CD4-positive, alpha-beta T cell (primary cell): ENCODE measurements around the gene SH3GL2. TPM values are rescaled to one million over a fixed set of nuclear protein-coding genes. Genes with fewer than 3 reads are reported as not detected.

Experiments used
- ATAC-seq: fragments of 200-7000 bp; cut with Tn5 transposase; one replicate; pipeline ENCODE4 v1.10.0; 2022; ENCODE audit warnings: mild to moderate bottlenecking; ENCODE audit not compliant: poor library complexity
- CTCF ChIA-PET: fragments of 350-600 bp; sonication (Branson Sonifier 250); formaldehyde crosslinking; loops from one replicate; lab custom pipeline; 2021; ENCODE audit warnings: antibody characterized with exemption, inconsistent platforms; lab: Charles Lee
- POLR2A ChIA-PET: fragments of 350-600 bp; sonication (Branson Sonifier 250); formaldehyde crosslinking; loops from one replicate; lab custom pipeline; 2021; ENCODE audit warnings: antibody characterized with exemption, inconsistent platforms; lab: Charles Lee
- DNase-seq, 14 experiments: peaks; one replicate each; pipeline ENCODE4 v3.0.0-alpha.2; 2013 to 2020; ENCODE audit warnings: mixed read lengths in 2 of 14
- H3K27ac ChIP-seq, 2 donors: one replicate each; pipeline versions ENCODE4 v1.5.1 to v1.7.0; 2013; ENCODE audit warnings: low read length in 2 of 2, low read depth in 1 of 2, mild to moderate bottlenecking in 1 of 2
- H3K27me3 ChIP-seq, 2 experiments: 1 replicate in 1 of 2; 2 replicates in 1 of 2; pipeline versions ENCODE4 v1.6.1 to v1.7.0; 2013; ENCODE audit warnings: low read length in 2 of 2, control low read depth in 1 of 2, mild to moderate bottlenecking in 1 of 2, moderate library complexity in 1 of 2; ENCODE audit not compliant: insufficient read depth in 2 of 2, control insufficient read depth in 1 of 2
- H3K36me3 ChIP-seq: one replicate; pipeline ENCODE4 v1.6.1; 2013; ENCODE audit warnings: low read length, control low read depth; ENCODE audit not compliant: insufficient read depth
- H3K4me1 ChIP-seq: one replicate; pipeline ENCODE4 v1.6.1; 2013; ENCODE audit warnings: low read length, control low read depth; ENCODE audit not compliant: insufficient read depth
- H3K4me3 ChIP-seq: one replicate; pipeline ENCODE4 v1.5.1; 2013; ENCODE audit warnings: mild to moderate bottlenecking, low read length, moderate library complexity
- H3K9me3 ChIP-seq, 2 experiments: 1 replicate in 1 of 2; 2 replicates in 1 of 2; pipeline versions ENCODE4 v1.6.1 to v1.7.0; 2013; ENCODE audit warnings: low read length in 2 of 2, mild to moderate bottlenecking in 2 of 2, control low read depth in 1 of 2, moderate library complexity in 1 of 2; ENCODE audit not compliant: control insufficient read depth in 1 of 2, insufficient read depth in 1 of 2
- H3K27ac Mint-ChIP-seq: one replicate; pipeline ENCODE4 v1.8.0; 2020; ENCODE audit warnings: mixed read lengths
- H3K27me3 Mint-ChIP-seq: one replicate; pipeline ENCODE4 v1.8.0; 2021; ENCODE audit warnings: mixed read lengths
- H3K36me3 Mint-ChIP-seq: one replicate; pipeline ENCODE4 v1.8.0; 2021; ENCODE audit warnings: low read depth, mixed read lengths
- H3K4me1 Mint-ChIP-seq: one replicate; pipeline ENCODE4 v1.8.0; 2021; ENCODE audit warnings: low read depth, mixed read lengths
- H3K4me3 Mint-ChIP-seq: one replicate; pipeline ENCODE4 v1.8.0; 2020; ENCODE audit warnings: mild to moderate bottlenecking, mixed read lengths
- H3K9me3 Mint-ChIP-seq: one replicate; pipeline ENCODE4 v1.8.0; 2020; ENCODE audit warnings: mixed read lengths
- intact Hi-C, 2 experiments: fragments of 100-400 bp; cut with DNase I in 1 of 2; cut with micrococcal nuclease in 1 of 2; formaldehyde crosslinking; loops; one replicate each; pipeline versions ENCODE4 v1.15.1 to v1.9.0; 2023 to 2025; cut with DNase I, micrococcal nuclease
- total RNA-seq, 174 experiments: library from RNA in 2 of 174; stranded (reverse) in 2 of 174; gene quantifications; one replicate each; pipeline ENCODE4 v1.2.3 and lab custom pipeline; 2021 to 2026
- TF ChIP-seq, protein P1 (sequence below): fragments of 200-600 bp; IDR thresholded peaks from one replicate; pipeline ENCODE4 v1.8.0; 2022; ENCODE audit warnings: antibody characterized with exemption, mild to moderate bottlenecking

SH3GL2 gene
- total RNA-seq, 2 experiments from 2014 or later = not detected

DNA sequence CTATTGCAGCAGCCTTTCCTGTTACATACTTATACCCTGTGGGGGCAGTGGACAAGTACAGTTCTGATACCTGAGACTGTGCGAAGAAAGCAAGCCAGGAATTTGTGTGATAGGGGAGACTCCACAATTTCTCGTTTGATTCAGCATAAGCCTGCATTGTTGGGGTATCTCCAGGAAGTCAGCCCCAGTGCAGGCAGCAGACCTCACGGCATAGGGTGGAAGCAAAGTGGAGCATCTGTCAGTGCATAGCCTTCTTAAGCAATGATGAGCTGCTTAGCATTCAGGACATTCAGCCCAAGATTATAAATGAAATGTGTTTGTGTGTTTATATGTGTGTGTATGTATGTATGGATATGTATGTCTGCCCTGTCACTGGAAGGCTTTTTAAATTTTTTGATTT lies 157.0 kb downstream of the SH3GL2 start:
- peaks cover 9% of the 10 kb centered on the region for H3K9me3 Mint-ChIP-seq
- no peak for DNase-seq
- TF ChIP-seq, protein P1, sequence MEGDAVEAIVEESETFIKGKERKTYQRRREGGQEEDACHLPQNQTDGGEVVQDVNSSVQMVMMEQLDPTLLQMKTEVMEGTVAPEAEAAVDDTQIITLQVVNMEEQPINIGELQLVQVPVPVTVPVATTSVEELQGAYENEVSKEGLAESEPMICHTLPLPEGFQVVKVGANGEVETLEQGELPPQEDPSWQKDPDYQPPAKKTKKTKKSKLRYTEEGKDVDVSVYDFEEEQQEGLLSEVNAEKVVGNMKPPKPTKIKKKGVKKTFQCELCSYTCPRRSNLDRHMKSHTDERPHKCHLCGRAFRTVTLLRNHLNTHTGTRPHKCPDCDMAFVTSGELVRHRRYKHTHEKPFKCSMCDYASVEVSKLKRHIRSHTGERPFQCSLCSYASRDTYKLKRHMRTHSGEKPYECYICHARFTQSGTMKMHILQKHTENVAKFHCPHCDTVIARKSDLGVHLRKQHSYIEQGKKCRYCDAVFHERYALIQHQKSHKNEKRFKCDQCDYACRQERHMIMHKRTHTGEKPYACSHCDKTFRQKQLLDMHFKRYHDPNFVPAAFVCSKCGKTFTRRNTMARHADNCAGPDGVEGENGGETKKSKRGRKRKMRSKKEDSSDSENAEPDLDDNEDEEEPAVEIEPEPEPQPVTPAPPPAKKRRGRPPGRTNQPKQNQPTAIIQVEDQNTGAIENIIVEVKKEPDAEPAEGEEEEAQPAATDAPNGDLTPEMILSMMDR = no peak
- POLR2A ChIA-PET = no interaction called here
- H3K4me3 Mint-ChIP-seq = no peak overlapping the region
- no peaks in the 10 kb centered on the region for H3K36me3 Mint-ChIP-seq
- Histone ChIP-seq H3K4me1 (no peaks in the 10 kb centered on the region), H3K27me3 (no peaks in the 10 kb centered on the region), H3K36me3 (no peaks in the 10 kb centered on the region), H3K4me3 (no peak overlapping the region), H3K27ac (no peak overlapping the region), H3K9me3 (no peaks in the 10 kb centered on the region)
- H3K27me3 Mint-ChIP-seq = no peaks in the 10 kb centered on the region
- H3K27ac Mint-ChIP-seq = no peak overlapping the region
- CTCF ChIA-PET = no interaction called here
- H3K4me1 Mint-ChIP-seq = no peaks in the 10 kb centered on the region
- ATAC-seq = no peak
- intact Hi-C loops = no loop called here

- Histone ChIP-seq H3K9me3 (no peaks in the 10 kb centered on the region), H3K4me3 (no peak overlapping the region), H3K27me3 (no peaks in the 10 kb centered on the region), H3K4me1 (no peaks in the 10 kb centered on the region), H3K27ac (no peak overlapping the region), H3K36me3 (no peaks in the 10 kb centered on the region)
- ATAC-seq (no peak), DNase-seq (no peak)
- intact Hi-C loops = no loop called here
- H3K36me3 Mint-ChIP-seq = no peaks in the 10 kb centered on the region
- H3K27me3 Mint-ChIP-seq = no peaks in the 10 kb centered on the region
- no peak overlapping the region for H3K27ac Mint-ChIP-seq
- TF ChIP-seq, protein P1 = no peak
- CTCF ChIA-PET = no interaction called here
- no peak overlapping the region for H3K4me3 Mint-ChIP-seq
- no peaks in the 10 kb centered on the region for H3K4me1 Mint-ChIP-seq
- POLR2A ChIA-PET = no interaction called here
- H3K9me3 Mint-ChIP-seq = peaks cover 11% of the 10 kb centered on the region
These were observed 160.2 kb downstream of the SH3GL2 start for GRCh38 chr9:17739022-17739421.

GRCh38 chr9:17739736-17740135 lies 160.9 kb downstream of the SH3GL2 start:
- peaks cover 9% of the 10 kb centered on the region for H3K9me3 Mint-ChIP-seq
- CTCF ChIA-PET = no interaction called here
- intact Hi-C loops = no loop called here
- ATAC-seq (no peak), DNase-seq (no peak)
- no peaks in the 10 kb centered on the region for H3K4me1 Mint-ChIP-seq
- H3K27me3 Mint-ChIP-seq = no peaks in the 10 kb centered on the region
- TF ChIP-seq, protein P1 = no peak
- H3K27ac Mint-ChIP-seq = no peak overlapping the region
- H3K27me3 ChIP-seq = no peaks in the 10 kb centered on the region
- H3K4me3 Mint-ChIP-seq = no peak overlapping the region
- no peaks in the 10 kb centered on the region for H3K4me1 ChIP-seq
- H3K36me3 ChIP-seq = no peaks in the 10 kb centered on the region
- H3K27ac ChIP-seq = no peak overlapping the region
- no peaks in the 10 kb centered on the region for H3K36me3 Mint-ChIP-seq
- no peak overlapping the region for H3K4me3 ChIP-seq
- POLR2A ChIA-PET = no interaction called here
- peaks cover 0 to 4% of the 10 kb centered on the region in 2 experiments for H3K9me3 ChIP-seq
